Measurements from ENCODE around the gene CCDC167. TPM values are rescaled to one million over a fixed set of nuclear protein-coding genes. Genes with fewer than 3 reads are reported as not detected.

The CCDC167 gene
- total RNA-seq, 2 experiments from 2014 or later, result 60.4 to 65.2 TPM

DNA sequence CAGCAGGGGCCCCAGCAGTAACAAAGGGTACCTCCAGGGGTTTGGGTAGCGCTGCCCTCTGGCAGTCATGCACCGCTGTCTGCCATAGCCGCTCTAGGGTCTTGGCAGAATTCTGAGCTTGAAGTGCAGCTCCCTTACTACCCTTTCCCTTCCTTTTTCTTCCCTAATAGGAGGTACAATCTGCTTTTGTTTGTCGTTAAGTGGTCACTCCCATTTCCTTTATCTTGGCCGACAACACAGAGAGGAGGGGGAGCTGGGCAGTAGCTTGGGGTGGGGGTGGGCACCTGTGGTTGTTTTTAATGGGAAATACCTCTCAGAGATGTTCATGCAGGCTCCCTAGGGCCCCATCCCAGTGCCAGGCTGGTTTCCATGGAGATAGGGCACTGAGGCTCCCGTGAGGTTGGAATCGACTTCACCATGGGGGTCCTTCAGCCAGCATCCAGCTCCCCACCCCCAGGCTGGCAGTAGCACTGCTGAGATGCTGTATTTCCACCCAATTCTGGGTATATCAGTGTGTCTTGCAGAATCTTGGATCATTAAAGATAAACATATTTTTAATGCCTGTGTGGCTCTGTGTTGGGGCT, 18.6 kb downstream of the CCDC167 start:
- no peak for DNase-seq
- Mint-ChIP-seq H3K9me3 (no peaks in the 10 kb centered on the region), H3K27ac (no peak overlapping the region), H3K36me3 (peaks cover 29% of the 10 kb centered on the region), H3K4me3 (no peak overlapping the region), H3K27me3 (no peaks in the 10 kb centered on the region), H3K4me1 (ENCODE audit: low read depth) (peaks cover 15% of the 10 kb centered on the region)
- intact Hi-C loops (cut with micrococcal nuclease), result no loop called here
- POLR2A ChIA-PET, result interaction anchor here (0.6 to 1.2 kb wide), 2 partner anchors 10 to 47 kb away, joined by 3 to 4 read pairs; no protein-coding TSS in a partner anchor
- CTCF ChIA-PET, result interaction anchor here (1.0 to 3.7 kb wide), 4 partner anchors 11 to 211 kb away, joined by 3 to 24 read pairs (median 5); no protein-coding TSS in a partner anchor

DNA sequence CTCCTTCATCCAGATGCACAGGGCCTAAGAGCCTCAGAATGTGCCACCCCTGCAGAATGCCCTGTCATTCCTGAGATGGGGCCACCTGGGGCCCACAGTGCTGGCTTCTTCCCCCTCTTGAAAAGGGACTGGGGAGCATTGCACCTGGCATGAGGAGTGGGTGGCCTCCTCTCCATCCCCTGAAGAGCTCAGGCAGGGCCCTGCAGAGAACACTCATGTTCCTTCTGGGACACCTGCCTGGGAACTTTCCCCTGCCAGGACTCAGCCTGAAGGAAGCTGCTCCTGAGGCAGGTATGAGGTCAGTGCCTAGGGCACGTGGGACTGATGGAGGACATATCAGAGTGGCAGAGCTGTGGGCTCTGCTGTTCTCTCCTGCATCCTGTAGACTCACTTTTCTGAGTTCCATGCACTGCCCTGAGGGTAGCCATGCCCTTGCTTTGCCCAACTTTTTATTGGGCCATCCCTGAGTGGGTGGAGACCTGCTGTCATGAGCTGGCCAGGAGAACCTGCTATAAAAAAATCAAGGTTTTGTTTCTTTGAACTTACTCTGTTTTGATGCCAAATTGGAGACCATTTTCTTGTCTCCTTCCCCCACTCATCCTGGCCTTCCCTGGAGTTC, 19.5 kb downstream of the CCDC167 start:
- ChIA-PET CTCF (interaction anchor here (1.0 to 3.7 kb wide), 4 partner anchors 12 to 212 kb away, joined by 3 to 24 read pairs (median 5); no protein-coding TSS in a partner anchor), POLR2A (interaction anchor here (1.2 kb wide), 1 partner anchor 46 kb away, joined by 4 read pairs; no protein-coding TSS in a partner anchor)
- no peak for DNase-seq
- intact Hi-C loops (cut with micrococcal nuclease), result no loop called here
- Mint-ChIP-seq H3K4me1 (ENCODE audit: low read depth) (peaks cover 13% of the 10 kb centered on the region), H3K27ac (no peak overlapping the region), H3K9me3 (no peaks in the 10 kb centered on the region), H3K4me3 (no peak overlapping the region), H3K36me3 (peaks cover 33% of the 10 kb centered on the region), H3K27me3 (no peaks in the 10 kb centered on the region)

DNA sequence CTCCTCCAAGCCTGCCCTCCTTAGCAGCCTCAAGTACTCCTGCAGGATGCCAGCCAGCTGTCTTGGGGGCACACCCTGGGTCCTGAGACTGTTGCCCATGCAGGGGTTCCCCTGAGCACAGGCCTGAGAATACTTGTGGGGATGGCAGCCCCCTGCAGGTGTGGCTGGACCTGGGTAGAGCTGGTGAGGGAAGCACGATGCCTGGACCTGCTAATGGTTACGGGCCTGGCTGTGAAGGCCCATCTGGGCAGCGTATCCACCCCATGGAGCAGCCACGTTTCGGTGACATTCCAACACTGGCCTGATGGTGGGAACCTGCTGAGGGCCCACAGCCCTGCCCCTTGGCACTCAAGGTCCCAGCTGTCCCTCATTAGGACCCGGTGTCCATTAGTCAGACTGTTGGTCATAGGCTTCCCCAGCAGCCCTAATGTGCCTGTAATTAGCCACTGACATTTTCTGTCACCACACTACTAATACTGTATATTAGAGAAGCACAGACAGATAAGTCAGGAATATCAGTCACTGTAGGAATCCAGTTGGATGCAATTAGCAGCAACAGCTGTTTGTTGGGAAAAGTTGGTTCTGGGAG, 20.3 kb downstream of the CCDC167 start:
- Mint-ChIP-seq H3K36me3 (peaks cover 38% of the 10 kb centered on the region), H3K27me3 (no peaks in the 10 kb centered on the region)

DNA sequence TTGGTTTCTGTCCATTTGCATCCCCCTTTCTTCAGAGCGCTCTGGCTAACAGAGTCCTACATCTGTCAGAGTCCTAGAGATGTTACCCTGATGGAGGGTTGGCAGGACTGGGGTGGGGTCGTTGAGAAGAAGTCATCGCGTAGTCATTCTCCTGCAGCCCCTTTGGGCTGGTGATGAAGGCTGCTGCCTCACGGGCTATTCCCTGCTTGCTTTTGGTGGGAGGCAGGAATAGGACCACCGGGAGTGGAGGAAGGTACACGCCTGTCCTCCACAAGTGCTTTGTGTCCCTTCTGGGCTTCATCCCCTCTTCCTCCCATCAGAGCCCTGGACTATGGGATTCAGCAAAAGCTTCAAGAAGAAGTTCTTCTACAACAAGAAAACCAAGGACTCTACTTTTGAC, 20.9 kb downstream of the CCDC167 start:
- DNase-seq, result no peak
- ChIA-PET POLR2A (interaction anchor here (1.2 kb wide), 1 partner anchor 22 kb away, joined by 3 read pairs; no protein-coding TSS in a partner anchor), CTCF (interaction anchor here (2.2 kb wide), 1 partner anchor 13 kb away, joined by 6 read pairs; no protein-coding TSS in a partner anchor)
- H3K27me3 Mint-ChIP-seq, result no peaks in the 10 kb centered on the region
- no peaks in the 10 kb centered on the region for H3K9me3 Mint-ChIP-seq
- peaks cover 40% of the 10 kb centered on the region for H3K36me3 Mint-ChIP-seq
- intact Hi-C loops (cut with micrococcal nuclease), result no loop called here
- H3K4me3 Mint-ChIP-seq, result no peak overlapping the region
- H3K27ac Mint-ChIP-seq, result no peak overlapping the region
- H3K4me1 Mint-ChIP-seq (ENCODE audit: low read depth), result peaks cover 13% of the 10 kb centered on the region

More for the DNA sequence above, 20.3 kb downstream of the CCDC167 start:
- CTCF ChIA-PET, result interaction anchor here (2.2 kb wide), 1 partner anchor 13 kb away, joined by 6 read pairs; no protein-coding TSS in a partner anchor
- H3K9me3 Mint-ChIP-seq, result no peaks in the 10 kb centered on the region
- DNase-seq, result no peak
- intact Hi-C loops (cut with micrococcal nuclease), result no loop called here
- POLR2A ChIA-PET, result interaction anchor here (1.2 kb wide), 1 partner anchor 22 kb away, joined by 3 read pairs; no protein-coding TSS in a partner anchor
- H3K4me3 Mint-ChIP-seq, result no peak overlapping the region
- peaks cover 13% of the 10 kb centered on the region for H3K4me1 Mint-ChIP-seq (ENCODE audit: low read depth)
- H3K27ac Mint-ChIP-seq, result no peak overlapping the region

DNA sequence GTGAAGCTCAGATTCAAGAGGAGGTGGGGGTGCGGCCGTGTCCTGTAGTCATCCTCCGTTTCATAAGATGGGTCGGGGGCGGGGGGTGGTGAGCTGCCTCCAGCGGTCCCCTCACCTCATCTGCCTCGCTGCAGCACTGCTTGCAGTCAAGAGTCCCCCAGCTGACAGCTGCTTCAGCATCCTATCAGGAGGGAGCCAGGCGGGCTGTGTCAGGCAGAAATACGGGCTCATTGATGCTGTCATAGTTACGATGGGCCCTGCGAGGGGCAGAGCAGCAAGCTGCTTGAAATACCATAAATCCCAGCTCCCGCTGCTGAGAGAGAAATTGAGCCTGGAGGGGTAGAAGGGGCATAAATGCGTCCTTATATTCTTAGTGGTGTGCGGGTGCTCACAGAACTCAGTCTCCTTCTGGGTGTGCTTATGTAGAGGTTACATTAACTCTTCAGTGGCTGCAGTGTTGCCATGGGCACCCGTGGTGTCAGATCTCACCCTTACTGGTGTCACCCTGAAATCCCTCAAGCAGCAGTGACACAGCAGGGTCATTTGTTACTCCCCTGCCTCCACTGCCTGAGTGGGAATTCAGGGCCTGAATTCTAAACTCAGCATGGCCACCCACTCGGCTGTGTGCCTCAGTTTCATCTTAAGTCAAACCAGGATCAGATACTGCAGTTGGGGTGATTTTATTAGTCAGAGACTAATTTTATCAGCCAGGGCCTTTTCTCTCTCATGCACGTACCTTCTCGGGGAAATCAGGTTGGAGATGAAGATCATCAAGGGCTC, 21.8 kb downstream of the CCDC167 start:
- Mint-ChIP-seq H3K4me1 (ENCODE audit: low read depth) (peaks cover 13% of the 10 kb centered on the region), H3K27me3 (no peaks in the 10 kb centered on the region), H3K36me3 (peaks cover 46% of the 10 kb centered on the region), H3K9me3 (no peaks in the 10 kb centered on the region), H3K4me3 (no peak overlapping the region), H3K27ac (peak overlapping the region; percentile 30)
- CTCF ChIA-PET, result no interaction called here
- intact Hi-C loops (cut with micrococcal nuclease), result no loop called here
- POLR2A ChIA-PET, result no interaction called here
- no peak for DNase-seq

DNA sequence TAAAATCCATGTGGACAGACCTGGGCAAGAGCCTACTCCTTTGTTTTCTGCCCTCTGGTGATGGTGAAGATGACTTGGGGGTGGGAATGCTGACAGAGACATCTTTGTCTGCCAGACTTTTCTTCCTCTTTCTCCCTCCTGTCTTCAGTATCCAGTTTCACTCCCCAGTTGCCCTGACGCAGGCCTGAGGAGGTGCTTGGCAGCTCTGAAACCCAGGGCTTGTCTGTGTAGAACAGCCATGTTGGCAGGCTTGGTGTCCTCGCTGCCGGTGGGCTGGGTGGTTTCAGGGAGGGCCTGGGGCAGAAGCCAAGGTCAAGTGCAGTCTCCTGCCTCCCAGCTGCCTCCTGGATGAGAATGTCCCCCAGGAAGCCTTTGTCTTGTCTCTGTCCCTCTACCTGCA, 22.5 kb downstream of the CCDC167 start:
- Mint-ChIP-seq H3K36me3 (peaks cover 45% of the 10 kb centered on the region), H3K27ac (no peak overlapping the region), H3K4me1 (ENCODE audit: low read depth) (peaks cover 13% of the 10 kb centered on the region), H3K4me3 (no peak overlapping the region), H3K9me3 (no peaks in the 10 kb centered on the region), H3K27me3 (no peaks in the 10 kb centered on the region)
- ChIA-PET POLR2A (no interaction called here), CTCF (no interaction called here)
- intact Hi-C loops (cut with micrococcal nuclease), result no loop called here
- no peak for DNase-seq

DNA sequence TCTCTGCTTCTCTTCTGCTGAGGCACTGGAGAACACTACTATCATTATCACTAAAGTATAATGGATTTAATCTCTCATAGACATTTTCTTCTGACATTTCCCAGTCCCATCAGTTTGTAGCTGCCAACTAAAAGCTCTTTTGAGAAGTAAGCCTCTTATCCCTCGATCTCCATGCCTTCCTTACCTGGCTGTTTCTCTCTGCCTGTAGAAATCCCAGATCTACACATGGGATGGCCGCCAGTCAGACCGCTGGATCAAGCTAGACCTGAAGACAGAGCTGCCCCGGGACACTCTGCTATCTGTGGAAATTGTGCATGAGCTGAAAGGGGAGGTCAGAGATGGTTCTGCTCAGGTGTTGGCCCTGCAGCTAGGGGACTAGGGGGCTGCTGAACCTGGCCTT, 25.4 kb downstream of the CCDC167 start:
- Mint-ChIP-seq H3K36me3 (peaks cover 47% of the 10 kb centered on the region), H3K4me3 (no peak overlapping the region), H3K27ac (no peak overlapping the region), H3K9me3 (no peaks in the 10 kb centered on the region), H3K27me3 (no peaks in the 10 kb centered on the region), H3K4me1 (ENCODE audit: low read depth) (peaks cover 13% of the 10 kb centered on the region)
- CTCF ChIA-PET, result interaction anchor here (1.0 to 1.6 kb wide), 2 partner anchors 9 to 91 kb away, joined by 4 read pairs; no protein-coding TSS in a partner anchor
- DNase-seq, result no peak
- POLR2A ChIA-PET, result no interaction called here
- intact Hi-C loops (cut with micrococcal nuclease), result no loop called here

DNA sequence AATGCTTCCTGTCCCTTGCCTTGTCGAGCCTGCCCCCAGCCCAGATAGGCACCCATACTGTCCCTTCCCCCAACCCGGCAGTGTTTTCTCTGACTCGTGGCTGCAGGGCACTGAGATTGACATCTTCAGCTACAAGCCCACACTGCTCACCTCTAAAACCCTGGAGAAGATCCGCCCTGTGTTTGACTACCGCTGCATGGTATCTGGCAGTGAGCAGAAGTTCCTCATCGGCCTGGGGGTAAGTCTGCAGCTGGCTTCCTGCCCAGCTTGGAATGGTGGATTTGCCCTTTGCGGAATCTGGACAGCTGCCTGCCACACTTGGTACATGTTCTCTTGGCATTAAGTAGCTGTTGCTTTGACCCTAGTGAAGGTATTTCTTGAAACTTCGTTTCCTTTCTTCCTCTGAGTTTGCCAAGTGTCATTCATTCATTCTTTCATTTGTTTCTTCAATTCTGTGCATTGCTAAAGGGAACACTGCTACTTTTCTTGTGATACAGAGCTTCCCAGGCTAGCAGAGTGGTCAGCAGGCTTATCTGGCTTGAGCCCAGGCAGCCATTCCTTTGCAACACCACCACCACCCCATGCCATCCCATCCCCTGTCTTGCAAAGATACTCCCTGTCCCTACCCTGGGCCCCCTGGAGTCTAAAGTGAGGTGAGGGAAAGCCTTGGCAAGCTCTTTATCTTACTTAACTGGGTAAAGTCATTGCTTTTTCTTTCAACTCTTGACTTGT, 26.2 kb downstream of the CCDC167 start:
- DNase-seq, result no peak
- no peak overlapping the region for H3K27ac Mint-ChIP-seq
- no peak overlapping the region for H3K4me3 Mint-ChIP-seq
- CTCF ChIA-PET, result interaction anchor here (1.6 kb wide), 1 partner anchor 92 kb away, joined by 4 read pairs; no protein-coding TSS in a partner anchor
- POLR2A ChIA-PET, result no interaction called here
- no peaks in the 10 kb centered on the region for H3K27me3 Mint-ChIP-seq
- peaks cover 44% of the 10 kb centered on the region for H3K36me3 Mint-ChIP-seq
- H3K9me3 Mint-ChIP-seq, result no peaks in the 10 kb centered on the region
- intact Hi-C loops (cut with micrococcal nuclease), result no loop called here
- H3K4me1 Mint-ChIP-seq (ENCODE audit: low read depth), result peaks cover 12% of the 10 kb centered on the region

DNA sequence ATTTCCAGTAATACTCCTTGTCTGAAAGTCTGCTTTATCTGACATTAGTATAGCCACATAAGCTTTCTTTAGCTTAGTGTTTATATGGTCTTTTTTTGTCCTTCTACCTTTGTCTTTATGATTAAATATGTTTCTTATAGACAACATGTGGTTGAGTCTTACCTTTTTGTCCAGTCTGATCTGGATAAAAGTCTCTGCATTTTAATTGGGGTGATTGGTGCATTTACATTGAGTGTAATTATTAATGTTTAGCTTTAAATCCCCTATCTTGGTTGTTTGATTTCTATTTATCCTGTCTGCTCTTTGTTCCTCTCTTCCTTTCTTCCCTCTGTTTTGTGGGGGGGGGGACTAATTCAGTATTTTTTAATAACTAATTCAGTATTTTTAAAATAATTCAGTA, 32.0 kb downstream of the CCDC167 start:
- DNase-seq, result no peak
- Mint-ChIP-seq H3K4me1 (ENCODE audit: low read depth) (no peaks in the 10 kb centered on the region), H3K9me3 (peaks cover 6% of the 10 kb centered on the region), H3K4me3 (no peak overlapping the region), H3K36me3 (peaks cover 38% of the 10 kb centered on the region), H3K27ac (no peak overlapping the region), H3K27me3 (no peaks in the 10 kb centered on the region)
- intact Hi-C loops (cut with micrococcal nuclease), result no loop called here
- CTCF ChIA-PET, result interaction anchor here (1.0 to 1.8 kb wide), 3 partner anchors 86 to 224 kb away, joined by 3 to 12 read pairs (median 6); no protein-coding TSS in a partner anchor
- POLR2A ChIA-PET, result interaction anchor here (1.1 kb wide), 1 partner anchor 34 kb away, joined by 3 read pairs; the partner anchor contains the start of gene CMTR1

DNA sequence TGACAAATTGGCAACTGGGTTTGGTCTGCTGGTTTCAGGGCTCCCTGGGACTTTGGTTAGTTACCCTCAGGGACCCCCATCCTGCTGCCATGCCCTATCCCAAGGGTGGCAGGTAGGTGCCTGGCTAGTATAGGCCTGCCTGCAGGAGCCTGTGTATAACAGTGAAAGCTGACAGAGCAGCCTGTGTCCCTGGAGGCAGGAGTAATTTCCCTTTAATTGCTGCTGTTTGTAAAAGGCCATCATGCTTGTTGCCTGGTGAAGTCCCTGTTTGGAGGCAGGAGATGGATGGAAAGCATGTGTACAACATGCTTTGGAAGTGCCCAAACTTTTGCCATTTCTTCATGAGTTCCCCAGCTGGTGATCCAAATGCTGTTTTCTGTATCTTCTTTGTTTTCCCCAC, 36.6 kb downstream of the CCDC167 start:
- Mint-ChIP-seq H3K36me3 (peaks cover 53% of the 10 kb centered on the region), H3K4me3 (no peak overlapping the region), H3K9me3 (peaks cover 6% of the 10 kb centered on the region), H3K4me1 (ENCODE audit: low read depth) (no peaks in the 10 kb centered on the region), H3K27me3 (no peaks in the 10 kb centered on the region), H3K27ac (no peak overlapping the region)
- intact Hi-C loops (cut with micrococcal nuclease), result no loop called here
- POLR2A ChIA-PET, result no interaction called here
- DNase-seq, result no peak
- CTCF ChIA-PET, result no interaction called here

DNA sequence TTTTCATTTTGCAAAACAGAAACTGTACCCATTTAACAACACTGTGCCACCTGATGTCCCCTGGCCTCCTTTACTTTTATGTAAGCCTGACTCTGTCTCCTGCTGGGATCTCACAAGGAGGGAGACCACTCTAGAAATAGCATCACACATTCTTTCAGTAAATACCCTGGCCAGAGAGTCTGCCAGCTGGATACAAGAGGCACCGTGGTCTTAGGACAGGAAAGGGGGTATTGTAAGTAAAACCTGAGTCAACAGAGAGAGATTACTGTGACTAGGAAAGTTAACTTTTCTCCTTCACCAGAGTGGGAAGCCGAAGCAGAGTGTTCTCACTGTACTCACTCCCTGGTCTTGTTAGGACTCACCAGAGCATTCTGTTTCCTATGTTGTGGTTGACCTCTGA, 38.9 kb downstream of the CCDC167 start:
- no peaks in the 10 kb centered on the region for H3K27me3 Mint-ChIP-seq
- H3K4me1 Mint-ChIP-seq (ENCODE audit: low read depth), result no peaks in the 10 kb centered on the region
- intact Hi-C loops (cut with micrococcal nuclease), result no loop called here
- CTCF ChIA-PET, result no interaction called here
- DNase-seq, result no peak
- H3K9me3 Mint-ChIP-seq, result no peaks in the 10 kb centered on the region
- POLR2A ChIA-PET, result no interaction called here
- peak overlapping the region; percentile 13 for H3K27ac Mint-ChIP-seq
- H3K4me3 Mint-ChIP-seq, result no peak overlapping the region
- peaks cover 51% of the 10 kb centered on the region for H3K36me3 Mint-ChIP-seq
